Stomach (tissue), 9 donors: ENCODE measurements around the gene KREMEN2. TPM values are rescaled to one million over a fixed set of nuclear protein-coding genes. Genes with fewer than 3 reads are reported as not detected.

ENCODE experiments used
- DNase-seq, 2 donors: peaks; one replicate each; pipeline versions ENCODE4 v3.0.0 to v3.0.0-alpha.2; 2013 to 2019
- H3K27ac ChIP-seq, 5 donors: fragments of 200-600 bp in 4 of 5; sonication (generic) in 4 of 5; one replicate each; pipeline ENCODE4 v1.5.1; 2013 to 2019; ENCODE audit warnings: mild to moderate bottlenecking in 1 of 5, moderate library complexity in 1 of 5
- H3K27me3 ChIP-seq, 3 donors: fragments of 200-600 bp; sonication (generic); one replicate each; pipeline ENCODE4 v1.5.1; 2017 to 2019; ENCODE audit warnings: mixed run types in 1 of 3
- H3K36me3 ChIP-seq, 4 donors: fragments of 200-600 bp; sonication (generic); 1 replicate in 3 of 4; 2 replicates in 1 of 4; pipeline ENCODE4 v1.5.1; 2016 to 2019
- H3K4me1 ChIP-seq, 4 donors: fragments of 200-600 bp; sonication (generic); one replicate each; pipeline ENCODE4 v1.5.1; 2016 to 2019
- H3K4me3 ChIP-seq, 4 donors: fragments of 200-600 bp; sonication (generic) in 3 of 4; one replicate each; pipeline ENCODE4 v1.5.1; 2016 to 2019; ENCODE audit warnings: mild to moderate bottlenecking in 1 of 4
- H3K9me3 ChIP-seq, 4 donors: fragments of 200-600 bp; sonication (generic); one replicate each; pipeline ENCODE4 v1.5.1; 2016 to 2019
- CTCF ChIP-seq, 7 experiments: fragments of 450-650 bp in 4 of 7; fragments of 200-600 bp in 3 of 7; sonication (generic) in 3 of 7; IDR thresholded peaks; one replicate each; pipeline ENCODE4 v1.5.1; 2016 to 2019; ENCODE audit warnings: antibody characterized with exemption in 7 of 7, control low read depth in 2 of 7, mild to moderate bottlenecking in 1 of 7
- EP300 ChIP-seq: sonication (generic); formaldehyde crosslinking; IDR thresholded peaks from one replicate; pipeline ENCODE4 v1.6.1; 2017; ENCODE audit warnings: antibody characterized with exemption
- POLR2A ChIP-seq, 4 donors: fragments of 450-650 bp; IDR thresholded peaks; one replicate each; pipeline ENCODE4 v1.6.1; 2016; ENCODE audit warnings: antibody characterized with exemption in 4 of 4, control low read depth in 2 of 4, mild to moderate bottlenecking in 1 of 4, moderate library complexity in 1 of 4
- POLR2AphosphoS5 ChIP-seq, 3 donors: sonication (generic); formaldehyde crosslinking; IDR thresholded peaks; one replicate each; pipeline ENCODE4 v1.6.1; 2016; ENCODE audit warnings: antibody characterized with exemption in 3 of 3
- WGBS, 5 donors: extraction: QIAGEN DNeasy Blood & Tissue Kit in 3 of 5; methylation state at CpG; one replicate each; pipeline versions ENCODE4 v1.1.5 to v1.1.7; 2013 to 2018; 5-methylcytosine and 5-hydroxymethylcytosine counted together
- intact Hi-C: fragments of 100-400 bp; cut with DNase I; formaldehyde crosslinking; loops from one replicate; pipeline ENCODE4 v1.15.1; 2023; ENCODE audit warnings: low total_unique reads
- polyA plus RNA-seq, 3 donors: library from polyadenylated mRNA; stranded (reverse); fragments of 200-250 nt; gene quantifications; one replicate each; pipeline ENCODE4 v1.2.3, GENCODE V29; 2013
- total RNA-seq, 5 donors: library from RNA; depleted of rRNA; stranded (reverse); fragments of >200 nt; gene quantifications; one replicate each; pipeline versions ENCODE4 v1.1.0 to v1.2.3, GENCODE V29; 2014 to 2016
- donor health status: healthy with polysubstance abuse.
- donor health status: Bipolar disorder and iron deficiency.
- donor health status: healthy.

KREMEN2 gene
- total and polyA plus RNA-seq, 8 donors: 0.37 to 1.1 TPM; not detected in 6

GRCh38 chr16:2977440-2977839, 13.4 kb downstream of the KREMEN2 start:
- Histone ChIP-seq H3K9me3 (no peaks in the 10 kb centered on the region), H3K27me3 (peaks cover 0 to 20% (median 7%) of the 10 kb centered on the region in 3 donors), H3K4me1 (peaks cover 26 to 41% (median 32%) of the 10 kb centered on the region in 4 donors), H3K36me3 (peaks cover 0 to 7% (median 0%) of the 10 kb centered on the region in 4 donors), H3K4me3 (no peak overlapping the region), H3K27ac (peak overlapping the region; percentile 29 to 57 (median 54))
- DNase-seq: peak in 1 of 2 donors; percentile 90
- intact Hi-C loops: no loop called here
- TF ChIP-seq POLR2A (IDR thresholded peaks at IDR 0.05): no peak
- TF ChIP-seq EP300: no peak
- peak in 1 of 3 donors; percentile 20 for TF ChIP-seq POLR2AphosphoS5 (IDR thresholded peaks at IDR 0.05)
- WGBS, 5 donors: 29 to 60% (median 42%) methylated on average over 6 of the region's 6 CpGs

GRCh38 chr16:2979669-2980226, 15.7 kb downstream of the KREMEN2 start:
- DNase-seq: no peak
- H3K27ac ChIP-seq: peak overlapping the region in 3 of 5 donors; percentile 90 to 94 (median 92)

GRCh38 chr16:2980227-2981176, 16.4 kb downstream of the KREMEN2 start, which contains the start of gene PKMYT1:
TSS of gene PKMYT1 (minus strand) at chr16:2980446. CDS start at chr16:2979657, 789 bp downstream.
- intact Hi-C loops: no loop called here
- Histone ChIP-seq H3K27me3 (peaks cover 0 to 20% (median 7%) of the 10 kb centered on the region in 3 donors), H3K36me3 (no peaks in the 10 kb centered on the region), H3K4me3 (peak within 1 kb of the TSS; percentile 64 to 82 (median 74)), H3K4me1 (peaks cover 28 to 62% (median 51%) of the 10 kb centered on the region in 4 donors), H3K9me3 (no peaks in the 10 kb centered on the region), H3K27ac (peak within 1 kb of the TSS; percentile 87 to 95 (median 92))
- DNase-seq: peak; percentile 94 to 98
- 6 to 12% (median 9%) methylated on average over 41 to 91 of the region's 91 CpGs for WGBS, 5 donors
- peak; percentile 85 to 99 (median 99) for TF ChIP-seq POLR2AphosphoS5 (IDR thresholded peaks at IDR 0.05)
- TF ChIP-seq CTCF (IDR thresholded peaks at IDR 0.05): no peak
- peak in 2 of 4 donors; percentile 65 to 78 for TF ChIP-seq POLR2A (IDR thresholded peaks at IDR 0.05)

More at GRCh38 chr16:2979669-2980226, 15.7 kb downstream of the KREMEN2 start:
- peak overlapping the region; percentile 64 to 82 (median 74) for H3K4me3 ChIP-seq
- no peaks in the 10 kb centered on the region for H3K9me3 ChIP-seq
- no peaks in the 10 kb centered on the region for H3K36me3 ChIP-seq
- no peak for TF ChIP-seq POLR2A (IDR thresholded peaks at IDR 0.05)
- no peak for TF ChIP-seq EP300
- no peak for TF ChIP-seq POLR2AphosphoS5 (IDR thresholded peaks at IDR 0.05)
- no peak for TF ChIP-seq CTCF (IDR thresholded peaks at IDR 0.05)
- intact Hi-C loops: no loop called here
- H3K27me3 ChIP-seq: peaks cover 0 to 20% (median 7%) of the 10 kb centered on the region in 3 donors
- WGBS, 5 donors: 1 to 6% (median 5%) methylated on average over 22 to 43 of the region's 43 CpGs
- H3K4me1 ChIP-seq: peaks cover 26 to 54% (median 44%) of the 10 kb centered on the region in 4 donors

- H3K36me3 ChIP-seq: no peaks in the 10 kb centered on the region
- H3K9me3 ChIP-seq: no peaks in the 10 kb centered on the region
- peak overlapping the region in 3 of 4 donors; percentile 64 to 79 (median 70) for H3K4me3 ChIP-seq
- peaks cover 0 to 20% (median 7%) of the 10 kb centered on the region in 3 donors for H3K27me3 ChIP-seq
- TF ChIP-seq POLR2A (IDR thresholded peaks at IDR 0.05) (no peak), POLR2AphosphoS5 (IDR thresholded peaks at IDR 0.05) (no peak), CTCF (IDR thresholded peaks at IDR 0.05) (no peak), EP300 (no peak)
- intact Hi-C loops: no loop called here
- peak overlapping the region in 1 of 5 donors; percentile 92 for H3K27ac ChIP-seq
- no peak for DNase-seq
- WGBS, 5 donors: 47 to 59% (median 54%) methylated on average over 33 of the region's 33 CpGs
- peaks cover 32 to 69% (median 56%) of the 10 kb centered on the region in 4 donors for H3K4me1 ChIP-seq
Observed at GRCh38 chr16:2981177-2981898, 17.3 kb downstream of the KREMEN2 start.
